ENCODE results near the gene TFAP2D. TPM values are rescaled to one million over a fixed set of nuclear protein-coding genes. Genes with fewer than 3 reads are reported as not detected.

The TFAP2D gene
- total RNA-seq, 1 donor from 2014 or later: not detected

GRCh38 chr6:50822078-50822476 is 108.8 kb downstream of the TFAP2D start:
- TF ChIP-seq CTCF (IDR thresholded peaks at IDR 0.05): no peak
- Histone ChIP-seq H3K27me3 (peaks cover 100% of the 10 kb centered on the region), H3K36me3 (no peaks in the 10 kb centered on the region), H3K9me3 (no peaks in the 10 kb centered on the region), H3K4me1 (peaks cover 8% of the 10 kb centered on the region), H3K27ac (no peak overlapping the region), H3K4me3 (no peak overlapping the region)
- intact Hi-C loops (cut with DNase I): no loop called here
- ATAC-seq (no peak), DNase-seq (no peak)

Other genes starting within 250 kb of the TFAP2D start
- gene TFAP2B, start 105.3 kb downstream of the TFAP2D start, total RNA-seq: not detected

Data from upper lobe of right lung (tissue), 1 donor.